IMR-90 (cell line): Measurements from ENCODE around the gene SMARCA4. TPM values are rescaled to one million over a fixed set of nuclear protein-coding genes. Genes with fewer than 3 reads are reported as not detected.

Experiments used
- ATAC-seq: fragments of 200-7000 bp; cut with Tn5 transposase; 2 replicates; pipeline ENCODE4 v1.9.1; 2020; ENCODE audit warnings: low read depth, mild to moderate bottlenecking, moderate library complexity
- BruUV-seq: library from RNA; stranded (reverse); fragments of 400-500 nt; replicated peaks from 2 replicates; lab custom pipeline; 2021; lab: Mats Ljungman, UMichigan
- CTCF ChIA-PET: fragments of 300-600 bp; formaldehyde crosslinking; extraction: SDS; loops from one replicate; lab custom pipeline; 2021; ENCODE audit warnings: antibody characterized with exemption; lab: Yijun Ruan, JAX
- POLR2A ChIA-PET: fragments of 300-600 bp; sonication (Branson Sonifier 250); formaldehyde crosslinking; loops from one replicate; lab custom pipeline; 2022; ENCODE audit warnings: antibody characterized with exemption; ENCODE audit not compliant: unreplicated experiment; lab: Charles Lee
- DNase-seq: peaks from one replicate; pipeline ENCODE4 v3.0.0; 2013
- H2AFZ ChIP-seq: replicated peaks from 2 replicates; pipeline ENCODE3; 2013; ENCODE audit warnings: low read length, mild to moderate bottlenecking; ENCODE audit not compliant: poor library complexity
- H2AK5ac ChIP-seq: 2 replicates; pipeline ENCODE4 v1.6.1; 2013; ENCODE audit warnings: low read depth, low read length, inconsistent platforms
- H2AK9ac ChIP-seq: replicated peaks from 2 replicates; pipeline ENCODE3; 2013; ENCODE audit warnings: mild to moderate bottlenecking, low read depth, low read length, moderate library complexity; ENCODE audit not compliant: poor library complexity
- H2BK120ac ChIP-seq: 2 replicates; pipeline ENCODE4 v1.6.1; 2013; ENCODE audit warnings: low read depth, low read length, inconsistent platforms
- H2BK15ac ChIP-seq: 3 replicates; pipeline ENCODE4 v1.6.1; 2013; ENCODE audit warnings: low read depth, low read length, inconsistent platforms
- H2BK20ac ChIP-seq: 2 replicates; pipeline ENCODE4 v1.6.1; 2013; ENCODE audit warnings: low read depth, mild to moderate bottlenecking, inconsistent platforms, low read length, moderate library complexity
- H2BK5ac ChIP-seq: 2 replicates; pipeline ENCODE4 v1.6.1; 2013; ENCODE audit warnings: mild to moderate bottlenecking, low read depth, low read length, inconsistent platforms; ENCODE audit not compliant: poor library complexity, severe bottlenecking
- H3K14ac ChIP-seq: replicated peaks from 2 replicates; pipeline ENCODE4 v1.6.1; 2013; ENCODE audit warnings: low read depth, low read length, inconsistent platforms
- H3K18ac ChIP-seq: 2 replicates; pipeline ENCODE4 v1.6.1; 2013; ENCODE audit warnings: low read depth, low read length, control low read depth
- H3K23ac ChIP-seq: 2 replicates; pipeline ENCODE4 v1.6.1; 2013; ENCODE audit warnings: low read depth, low read length, inconsistent platforms
- H3K27ac ChIP-seq: 2 replicates; pipeline ENCODE4 v1.5.1; 2013; ENCODE audit warnings: mild to moderate bottlenecking, control low read depth, low read length; ENCODE audit not compliant: insufficient read depth
- H3K27me3 ChIP-seq: 2 replicates; pipeline ENCODE4 v1.6.1; 2013; ENCODE audit warnings: low read length; ENCODE audit not compliant: control insufficient read depth, insufficient read depth
- H3K36me3 ChIP-seq: 2 replicates; pipeline ENCODE4 v1.6.1; 2013; ENCODE audit warnings: low read length, mixed read lengths; ENCODE audit not compliant: control insufficient read depth, insufficient read depth
- H3K4ac ChIP-seq: 2 replicates; pipeline ENCODE4 v1.6.1; 2013; ENCODE audit warnings: low read depth, low read length, inconsistent platforms
- H3K4me1 ChIP-seq: 2 replicates; pipeline ENCODE4 v1.6.1; 2013; ENCODE audit warnings: low read length, mixed read lengths; ENCODE audit not compliant: control insufficient read depth, insufficient read depth
- H3K4me2 ChIP-seq: 2 replicates; pipeline ENCODE4 v1.6.1; 2013; ENCODE audit warnings: low read depth, mild to moderate bottlenecking, control low read depth, low read length, moderate library complexity
- H3K4me3 ChIP-seq: 2 replicates; pipeline ENCODE4 v1.5.1; 2013; ENCODE audit warnings: low read depth, mild to moderate bottlenecking, control low read depth, low read length, moderate library complexity; ENCODE audit not compliant: insufficient read depth
- H3K56ac ChIP-seq: 2 replicates; pipeline ENCODE4 v1.6.1; 2013; ENCODE audit warnings: low read length, inconsistent platforms; ENCODE audit not compliant: insufficient read depth; ENCODE audit errors: extremely low read depth
- H3K79me1 ChIP-seq, 2 experiments: 2 replicates each; pipeline ENCODE4 v1.6.1; 2013; ENCODE audit warnings: low read length in 2 of 2, inconsistent platforms in 1 of 2, low read depth in 1 of 2
- H3K9ac ChIP-seq: 2 replicates; pipeline ENCODE4 v1.6.1; 2013; ENCODE audit warnings: low read depth, low read length, control low read depth
- H3K9me1 ChIP-seq: 2 replicates; pipeline ENCODE4 v1.6.1; 2013; ENCODE audit warnings: low read length, inconsistent platforms; ENCODE audit not compliant: insufficient read depth
- H3K9me3 ChIP-seq: 2 replicates; pipeline ENCODE4 v1.6.1; 2013; ENCODE audit warnings: low read length; ENCODE audit not compliant: control insufficient read depth, insufficient read depth
- H4K20me1 ChIP-seq: 2 replicates; pipeline ENCODE4 v1.6.1; 2013; ENCODE audit warnings: low read length, inconsistent platforms; ENCODE audit not compliant: insufficient read depth
- H4K5ac ChIP-seq: 2 replicates; pipeline ENCODE4 v1.6.1; 2013; ENCODE audit warnings: mild to moderate bottlenecking, low read depth, low read length, control low read depth
- H4K8ac ChIP-seq, 2 experiments: 2 replicates each; pipeline ENCODE4 v1.6.1; 2013; ENCODE audit warnings: low read depth in 2 of 2, low read length in 2 of 2, control low read depth in 1 of 2, inconsistent platforms in 1 of 2
- H4K91ac ChIP-seq: 2 replicates; pipeline ENCODE4 v1.6.1; 2013; ENCODE audit warnings: low read depth, low read length, inconsistent platforms; ENCODE audit not compliant: insufficient read depth
- BHLHE40 ChIP-seq: fragments of 150-350 bp; IDR thresholded peaks from 2 replicates; pipeline ENCODE4 v1.6.1; 2016; ENCODE audit warnings: mild to moderate bottlenecking, low read depth, low read length
- CEBPB ChIP-seq: IDR thresholded peaks from 2 replicates; pipeline ENCODE4 v1.6.1; 2012; ENCODE audit warnings: low read depth, low read length, improper control_type of control experiment
- CTCF ChIP-seq: conservative IDR thresholded peaks from 2 replicates; pipeline ENCODE4 v1.5.1; 2012; ENCODE audit warnings: mild to moderate bottlenecking, low read depth, low read length, improper control_type of control experiment
- ELK1 ChIP-seq: fragments of 150-350 bp; IDR thresholded peaks from 2 replicates; pipeline ENCODE4 v1.6.1; 2016; ENCODE audit warnings: low read depth, mild to moderate bottlenecking, low read length, moderate library complexity, borderline replicate concordance
- FOS ChIP-seq: fragments of 150-350 bp; IDR thresholded peaks from 2 replicates; pipeline ENCODE4 v1.6.1; 2016; ENCODE audit warnings: low read depth, low read length
- MXI1 ChIP-seq: IDR thresholded peaks from 2 replicates; pipeline ENCODE4 v1.6.1; 2012; ENCODE audit warnings: low read depth, mild to moderate bottlenecking, low read length, moderate library complexity, borderline replicate concordance
- NFE2L2 ChIP-seq: fragments of 150-350 bp; IDR thresholded peaks from 2 replicates; pipeline ENCODE4 v1.6.1; 2016; ENCODE audit warnings: low read depth, mild to moderate bottlenecking, low read length
- POLR2A ChIP-seq: IDR thresholded peaks from 2 replicates; pipeline ENCODE4 v1.6.1; 2012; ENCODE audit warnings: mild to moderate bottlenecking, low read depth, low read length
- RFX5 ChIP-seq: IDR thresholded peaks from 2 replicates; pipeline ENCODE4 v1.8.0; 2012; ENCODE audit warnings: low read depth, mild to moderate bottlenecking, low read length, moderate library complexity
- SMC3 ChIP-seq: fragments of 150-350 bp; IDR thresholded peaks from 2 replicates; pipeline ENCODE4 v1.6.1; 2016; ENCODE audit warnings: low read depth, mild to moderate bottlenecking, antibody characterized with exemption, low read length, moderate library complexity
- USF2 ChIP-seq: fragments of 150-350 bp; IDR thresholded peaks from 2 replicates; pipeline ENCODE4 v1.6.1; 2017; ENCODE audit warnings: mild to moderate bottlenecking, antibody characterized with exemption, low read length, low read depth
- WGBS, 2 experiments: methylation state at CpG; one replicate each; pipeline versions ENCODE4 v1.1.5 to v1.1.7; 2013; ENCODE audit warnings: missing lambda C conversion rate in 2 of 2; ENCODE audit not compliant: insufficient read length in 1 of 2; ENCODE audit errors: extremely low coverage in 2 of 2; 5-methylcytosine and 5-hydroxymethylcytosine counted together
- dilution Hi-C: fragments of 300-500 bp; cut with HindIII; formaldehyde crosslinking; loops from one replicate; pipeline ENCODE4 v1.14.3; 2018; ENCODE audit warnings: low sequenced_read_pairs; ENCODE audit not compliant: unreplicated experiment
- in situ Hi-C: fragments of 300-500 bp; cut with MboI; formaldehyde crosslinking; loops from 3 replicates; pipeline ENCODE4 v1.14.3; 2019; ENCODE audit warnings: low sequenced_read_pairs, inconsistent platforms, mixed read lengths
- intact Hi-C: fragments of 100-400 bp; cut with micrococcal nuclease; formaldehyde crosslinking; loops from 2 replicates; pipeline ENCODE4 v1.10.0; 2022
- polyA plus RNA-seq, 3 experiments: library from polyadenylated mRNA; depleted of rRNA; stranded (reverse); fragments of >200 nt; gene quantifications; 2 replicates each; pipeline ENCODE4 v1.2.3, GENCODE V29; 2012; ENCODE audit warnings: low replicate concordance in 1 of 3
- total RNA-seq: library from RNA; depleted of rRNA; stranded (reverse); fragments of >200 nt; gene quantifications from 2 replicates; pipeline ENCODE4 v1.2.3, GENCODE V29; 2012

Gene SMARCA4
- total and polyA plus RNA-seq, 2 of the 4 experiments (the other 2 are of a cell fraction): 41.4 to 85.6 TPM

GRCh38 chr19:10988921-10989320 lies 28.1 kb downstream of the SMARCA4 start:
- Histone ChIP-seq H3K9me1 (no peaks in the 10 kb centered on the region), H2AK5ac (no peak overlapping the region), H2BK15ac (no peak overlapping the region), H3K79me1 (peaks cover 6 to 55% of the 10 kb centered on the region in 2 experiments), H3K4me1 (no peaks in the 10 kb centered on the region), H2BK120ac (no peak overlapping the region), H2BK20ac (no peak overlapping the region), H4K8ac (no peak overlapping the region), H3K56ac (no peak overlapping the region), H4K91ac (no peak overlapping the region), H3K27ac (no peak overlapping the region), H2AK9ac (no peak overlapping the region), H3K27me3 (no peaks in the 10 kb centered on the region), H3K4me2 (no peak overlapping the region), H3K14ac (no peak overlapping the region), H3K23ac (no peak overlapping the region), H3K4ac (no peak overlapping the region), H4K5ac (no peak overlapping the region), H3K36me3 (peaks cover 79% of the 10 kb centered on the region), H3K18ac (no peak overlapping the region), H3K9me3 (no peaks in the 10 kb centered on the region), H3K4me3 (no peak overlapping the region), H2AFZ (no peak overlapping the region), H2BK5ac (no peak overlapping the region), H3K9ac (no peak overlapping the region), H4K20me1 (peaks cover 39% of the 10 kb centered on the region)
- DNase-seq (no peak), ATAC-seq (no peak)
- 99% methylated on average over 8 of the region's 12 CpGs; no CpG with 5 or more reads in 1 of the 2 experiments for WGBS, 2 experiments
- POLR2A ChIA-PET: no interaction called here
- no peak for TF ChIP-seq BHLHE40
- TF ChIP-seq FOS: no peak
- TF ChIP-seq POLR2A: no peak
- TF ChIP-seq USF2: no peak
- no peak for TF ChIP-seq RFX5
- TF ChIP-seq ELK1: no peak
- no peak for TF ChIP-seq MXI1
- no peak for TF ChIP-seq SMC3
- no peak for TF ChIP-seq CEBPB
- no peak for TF ChIP-seq NFE2L2
- no peak for TF ChIP-seq CTCF
- intact Hi-C loops: no loop called here
- in situ Hi-C loops: no loop called here
- no TSS peak for BruUV-seq
- CTCF ChIA-PET: no interaction called here
- dilution Hi-C loops: no loop called here
